SK-N-SH (cell line): ENCODE results near the gene CACNA2D1. TPM values are rescaled to one million over a fixed set of nuclear protein-coding genes. Genes with fewer than 3 reads are reported as not detected.

ENCODE experiments used
- CTCF ChIA-PET: fragments of 300-600, 350-600 bp; formaldehyde crosslinking; extraction: SDS; loops from one replicate; lab custom pipeline; 2021; lab: Yijun Ruan, JAX
- POLR2A ChIA-PET: fragments of 350-600 bp; sonication (Branson Sonifier 250); formaldehyde crosslinking; extraction: SDS; loops from one replicate; lab custom pipeline; 2020; ENCODE audit warnings: antibody characterized with exemption, inconsistent platforms; lab: Yijun Ruan, JAX
- DNase-seq: peaks from one replicate; pipeline ENCODE4 v3.0.0; 2012
- H2AFZ ChIP-seq: fragments of 200-600 bp; sonication (generic); 2 replicates; pipeline ENCODE4 v1.8.1; 2016; ENCODE audit warnings: antibody characterized with exemption, mild to moderate bottlenecking, low read depth
- H3F3A ChIP-seq: fragments of 200-600 bp; sonication (generic); replicated peaks from 2 replicates; pipeline ENCODE3; 2016; ENCODE audit warnings: antibody characterized with exemption, mild to moderate bottlenecking; ENCODE audit not compliant: insufficient read depth
- H3K27ac ChIP-seq, 2 experiments: fragments of 200-500 bp in 1 of 2; fragments of 200-600 bp in 1 of 2; sonication (Bioruptor generic) in 1 of 2; sonication (generic), shearing (Covaris generic) in 1 of 2; 2 replicates each; pipeline versions ENCODE4 v1.5.1 to v1.6.1; 2014 to 2016; ENCODE audit warnings: low read depth in 2 of 2, inconsistent platforms in 1 of 2, low read length in 1 of 2, mild to moderate bottlenecking in 1 of 2, mixed read lengths in 1 of 2
- H3K27me3 ChIP-seq: fragments of 200-600 bp; sonication (generic), shearing (Covaris generic); 2 replicates; pipeline ENCODE4 v1.6.1; 2016; ENCODE audit warnings: mixed run types; ENCODE audit not compliant: insufficient read depth
- H3K36me3 ChIP-seq, 2 experiments: fragments of 200-500 bp in 1 of 2; fragments of 200-600 bp in 1 of 2; sonication (Bioruptor generic) in 1 of 2; sonication (generic) in 1 of 2; replicated peaks in 1 of 2; 2 replicates each; pipeline versions ENCODE3 to v1.5.1; 2014 to 2016; ENCODE audit warnings: low read length in 1 of 2, mild to moderate bottlenecking in 1 of 2; ENCODE audit not compliant: insufficient read depth in 2 of 2, control insufficient read depth in 1 of 2
- H3K4me1 ChIP-seq, 2 experiments: fragments of 200-500 bp in 1 of 2; fragments of 200-600 bp in 1 of 2; sonication (Bioruptor generic) in 1 of 2; sonication (generic), shearing (Covaris generic) in 1 of 2; 2 replicates each; pipeline versions ENCODE4 v1.5.1 to v1.6.1; 2014 to 2016; ENCODE audit warnings: low read depth in 1 of 2, low read length in 1 of 2, mixed run types in 1 of 2; ENCODE audit not compliant: insufficient read depth in 2 of 2, control insufficient read depth in 1 of 2
- H3K4me2 ChIP-seq: fragments of 200-600 bp; sonication (generic), shearing (Covaris generic); 2 replicates; pipeline ENCODE4 v1.6.1; 2017; ENCODE audit warnings: mixed run types
- H3K4me3 ChIP-seq, 2 experiments: fragments of 200-500 bp in 1 of 2; fragments of 200-600 bp in 1 of 2; sonication (Bioruptor generic) in 1 of 2; sonication (generic), shearing (Covaris generic) in 1 of 2; 2 replicates each; pipeline versions ENCODE4 v1.5.1 to v1.8.1; 2014 to 2016; ENCODE audit warnings: low read depth in 2 of 2, inconsistent platforms in 1 of 2, low read length in 1 of 2, mild to moderate bottlenecking in 1 of 2, mixed read lengths in 1 of 2, moderate library complexity in 1 of 2
- H3K79me2 ChIP-seq: fragments of 200-600 bp; sonication (generic); 2 replicates; pipeline ENCODE4 v1.8.1; 2017; ENCODE audit warnings: mild to moderate bottlenecking; ENCODE audit not compliant: insufficient read depth
- H3K9ac ChIP-seq: fragments of 200-600 bp; sonication (generic); 2 replicates; pipeline ENCODE4 v1.6.1; 2017; ENCODE audit warnings: mixed run types
- H3K9me2 ChIP-seq: fragments of 200-600 bp; sonication (generic); 2 replicates; pipeline ENCODE4 v1.6.1; 2017; ENCODE audit warnings: mixed run types
- H3K9me3 ChIP-seq: fragments of 200-600 bp; sonication (generic); 2 replicates; pipeline ENCODE4 v1.6.1; 2017; ENCODE audit warnings: mixed run types, mild to moderate bottlenecking, moderate library complexity
- H4K20me1 ChIP-seq: fragments of 200-600 bp; sonication (generic); 2 replicates; pipeline ENCODE4 v1.6.1; 2017; ENCODE audit warnings: mild to moderate bottlenecking, mixed run types; ENCODE audit not compliant: insufficient read depth
- CHD2 ChIP-seq: fragments of 150-350 bp; IDR thresholded peaks from 2 replicates; pipeline ENCODE4 v1.6.1; 2018; ENCODE audit warnings: low read length; ENCODE audit not compliant: partially characterized antibody
- CTCF ChIP-seq: fragments of 200-600 bp; sonication (generic); IDR thresholded peaks from 2 replicates; pipeline ENCODE4 v1.6.1; 2017; ENCODE audit warnings: antibody characterized with exemption, mild to moderate bottlenecking, moderate library complexity
- ELF1 ChIP-seq: IDR thresholded peaks from 2 replicates; pipeline ENCODE4 v1.4.0; 2012
- GABPA ChIP-seq: IDR thresholded peaks from 2 replicates; pipeline ENCODE4 v1.4.0; 2012; ENCODE audit warnings: low read depth, mild to moderate bottlenecking
- JUND ChIP-seq: IDR thresholded peaks from 2 replicates; pipeline ENCODE4 v1.4.0; 2012
- PBX3 ChIP-seq: IDR thresholded peaks from 2 replicates; pipeline ENCODE4; 2012
- REST ChIP-seq: IDR thresholded peaks from 2 replicates; pipeline ENCODE4 v1.6.1; 2012; ENCODE audit warnings: mild to moderate bottlenecking, low read depth, low read length, moderate library complexity
- TAF1 ChIP-seq: IDR thresholded peaks from 2 replicates; pipeline ENCODE4 v1.6.1; 2012; ENCODE audit warnings: low read depth, mild to moderate bottlenecking, low read length, moderate library complexity, borderline replicate concordance
- USF2 ChIP-seq: fragments of 150-350 bp; IDR thresholded peaks from 2 replicates; pipeline ENCODE4 v1.6.1; 2017; ENCODE audit warnings: antibody characterized with exemption, low read length, low read depth, borderline replicate concordance
- YY1 ChIP-seq: IDR thresholded peaks from 2 replicates; pipeline ENCODE4 v1.4.0; 2012; ENCODE audit warnings: low read depth, mild to moderate bottlenecking
- ZBTB33 ChIP-seq: IDR thresholded peaks from 2 replicates; pipeline ENCODE4 v1.4.0; 2012; ENCODE audit warnings: low read depth, borderline replicate concordance
- WGBS: methylation state at CpG from one replicate; pipeline ENCODE4 v1.1.6; 2017; ENCODE audit warnings: low lambda C conversion rate; 5-methylcytosine and 5-hydroxymethylcytosine counted together
- polyA plus RNA-seq, 3 experiments: library from polyadenylated mRNA; depleted of rRNA; stranded (reverse); fragments of >200 nt; gene quantifications; 2 replicates each; pipeline ENCODE4 v1.2.3, GENCODE V29; 2012

CACNA2D1 gene
- polyA plus RNA-seq, 1 of the 3 experiments (the other 2 are of a cell fraction) = 3.4 TPM

- TF ChIP-seq USF2 = no peak
- peak; percentile 23; the same call in 1 of the 2 replicates for TF ChIP-seq ELF1
- no peak for TF ChIP-seq GABPA
- peak; percentile 87 for TF ChIP-seq JUND
- TF ChIP-seq PBX3 = peak; percentile 83
- TF ChIP-seq YY1 = no peak
- no peak for TF ChIP-seq CTCF
Observed at GRCh38 chr7:82036146-82036886, 407.3 kb downstream of the CACNA2D1 start (continued).

GRCh38 chr7:82035456-82035855 is 408.1 kb downstream of the CACNA2D1 start:
- ChIA-PET CTCF (interaction anchor here (0.7 to 1.3 kb wide), 5 partner anchors 8 to 537 kb away, joined by 3 to 4 read pairs (median 3); no protein-coding TSS in a partner anchor), POLR2A (no interaction called here)
- TF ChIP-seq REST (no peak), CHD2 (no peak), TAF1 (no peak), ZBTB33 (no peak), USF2 (no peak)
- Histone ChIP-seq H3K27ac (peak overlapping the region; percentile 9 to 70; a peak in 3 of 4 replicates), H3K9me3 (no peaks in the 10 kb centered on the region), H3K4me1 (peaks cover 12 to 36% of the 10 kb centered on the region in 2 experiments), H3K4me3 (no peak overlapping the region), H3K9me2 (no peaks in the 10 kb centered on the region), H4K20me1 (no peaks in the 10 kb centered on the region), H3K79me2 (no peaks in the 10 kb centered on the region), H2AFZ (peak overlapping the region; percentile 1), H3F3A (peaks cover 35% of the 10 kb centered on the region), H3K4me2 (no peak overlapping the region), H3K36me3 (peaks cover 6 to 10% of the 10 kb centered on the region in 2 experiments), H3K27me3 (no peaks in the 10 kb centered on the region), H3K9ac (no peak overlapping the region)
- WGBS = 97% methylated on average over 1 of the region's 1 CpG
- no peak for DNase-seq
